ENCODE data around the gene CD96.
"Not testable (repeated sequence)": the region's sequence is repeated elsewhere in the genome, so short reads cannot be mapped to it uniquely, and the experiment has no call there.

The CD96 gene

DNA sequence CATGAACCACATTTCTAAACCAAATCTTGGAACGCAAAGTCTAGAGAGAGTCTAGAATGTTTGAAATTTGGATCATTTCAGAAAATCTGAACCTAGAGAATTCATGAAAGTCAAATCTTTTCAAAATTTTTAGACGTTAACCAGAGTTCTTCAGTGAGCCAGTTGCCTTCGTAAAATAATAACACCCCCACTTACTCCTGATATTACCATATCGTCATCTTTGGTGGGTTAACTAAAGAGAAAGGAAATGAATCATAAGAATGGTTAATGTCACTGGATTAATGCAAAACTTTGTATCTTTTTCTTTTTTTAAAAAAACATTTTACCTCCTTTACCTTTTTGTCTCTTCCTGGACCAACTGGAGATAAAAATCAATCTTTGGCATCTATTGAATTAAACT, 54.3 kb downstream of the CD96 start:
- DNase-seq, result no peak

DNA sequence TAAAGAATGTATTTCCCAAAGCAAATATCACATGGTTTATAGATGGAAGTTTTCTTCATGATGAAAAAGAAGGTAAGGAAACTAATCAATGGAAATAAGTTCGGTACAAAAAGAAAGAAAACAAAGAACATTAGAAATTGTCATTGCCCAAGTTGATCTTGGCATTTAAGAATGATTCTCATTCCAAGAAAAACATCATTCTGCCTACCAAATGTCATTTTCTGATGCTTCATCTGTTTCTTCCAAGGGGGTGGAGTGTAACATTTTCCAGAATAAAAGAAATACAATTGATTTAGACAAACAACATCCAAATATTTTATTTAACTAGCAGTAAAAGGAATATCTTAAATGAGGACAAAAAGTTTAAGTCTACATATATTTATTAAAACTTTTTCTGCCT, 56.1 kb downstream of the CD96 start:
- DNase-seq, result no peak

DNA sequence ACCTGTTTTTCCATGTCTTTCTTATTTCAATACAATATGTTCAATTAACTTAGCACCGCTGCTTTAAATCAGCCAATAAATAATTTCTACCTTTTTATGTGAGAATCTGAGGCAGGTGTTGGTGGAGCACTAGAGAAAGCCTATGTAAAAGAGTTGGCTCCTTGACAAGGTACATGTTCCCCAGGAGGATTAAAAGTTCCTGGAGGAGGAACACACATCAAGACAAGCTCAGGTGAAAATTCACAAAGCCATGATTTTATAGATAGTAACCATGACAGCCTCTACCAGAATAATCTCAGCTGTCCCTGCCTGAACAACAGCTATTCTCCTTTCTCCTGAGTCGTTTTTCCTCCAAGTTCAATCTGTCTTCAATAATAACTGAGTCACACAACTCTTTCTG, 56.6 kb downstream of the CD96 start:
- DNase-seq, result no peak

DNA sequence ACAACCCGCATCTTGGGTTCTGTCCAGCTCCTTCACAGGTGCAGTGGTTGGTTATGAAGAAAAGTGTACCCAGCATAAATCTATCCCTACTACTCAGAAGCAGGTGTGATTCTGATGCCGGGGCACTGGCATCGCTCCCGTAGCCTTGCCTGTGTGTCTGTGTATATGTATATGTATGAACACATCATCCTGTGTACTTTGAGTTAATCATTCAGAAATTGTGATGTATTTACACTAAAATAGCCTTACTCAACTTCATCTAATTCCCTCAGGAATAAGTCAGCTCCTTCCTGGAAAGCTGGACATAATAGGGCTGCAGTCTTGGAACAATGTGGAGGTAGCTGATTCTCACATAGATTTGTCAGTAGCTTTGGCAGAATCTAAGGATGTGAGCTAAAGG, 59.8 kb downstream of the CD96 start:
- DNase-seq, result no peak

DNA sequence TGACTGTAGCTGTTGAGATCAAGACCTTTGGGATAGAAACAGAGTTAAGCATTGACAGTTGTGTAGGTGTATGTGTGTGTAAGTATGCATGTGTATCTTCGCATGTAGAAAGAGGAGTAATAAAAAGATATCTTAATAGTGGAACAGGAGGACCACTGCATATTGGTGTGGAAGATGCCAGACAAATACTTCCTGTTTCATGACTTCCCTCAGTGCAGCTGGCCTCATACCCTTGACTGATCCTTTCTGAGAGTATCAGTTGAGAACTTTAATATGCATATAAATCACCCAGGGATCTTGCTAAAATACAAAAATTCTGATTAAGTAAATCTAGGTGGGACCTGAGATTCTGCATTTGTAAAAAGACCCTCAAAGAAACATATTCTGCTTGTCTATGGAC, 61.7 kb downstream of the CD96 start:
- no peak for DNase-seq

DNA sequence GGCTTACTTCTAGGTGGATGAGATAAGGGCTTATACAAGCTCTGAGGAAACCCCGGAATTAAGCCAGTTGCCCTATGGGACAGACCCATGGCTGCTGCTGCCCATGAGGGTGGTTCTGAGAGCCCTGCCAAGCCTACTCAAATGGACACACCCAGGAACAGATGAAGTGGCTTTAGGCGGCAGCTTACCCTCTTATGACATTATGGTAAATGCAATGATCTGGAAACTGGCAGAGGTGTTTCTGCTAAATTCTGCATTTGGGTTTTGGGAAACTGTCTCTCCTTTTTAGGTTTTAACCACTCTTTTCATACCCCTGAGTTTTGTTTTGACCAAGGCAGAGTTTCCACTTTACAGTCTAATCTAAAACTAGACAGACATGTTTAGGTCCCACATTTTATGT, 62.1 kb downstream of the CD96 start:
- no peak for DNase-seq

DNA sequence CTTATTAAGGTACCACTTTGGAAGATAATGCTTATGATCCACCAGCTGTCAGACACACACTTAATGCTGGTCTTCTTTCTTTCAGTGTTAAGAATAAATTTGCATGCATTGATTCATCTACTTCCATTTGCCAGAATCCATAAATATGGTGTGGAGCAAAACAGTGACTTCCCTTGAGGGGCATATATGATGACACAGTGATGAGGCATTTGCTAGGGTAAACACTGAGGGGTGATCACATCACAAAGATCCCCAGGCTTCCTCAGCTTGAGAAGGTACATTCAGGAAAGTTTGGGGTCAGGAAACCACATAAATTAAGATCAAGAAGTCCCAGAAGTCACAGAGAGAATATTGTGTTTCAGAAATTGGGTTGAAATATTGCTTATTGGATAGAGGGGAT, 63.0 kb downstream of the CD96 start:
- no peak for DNase-seq

DNA sequence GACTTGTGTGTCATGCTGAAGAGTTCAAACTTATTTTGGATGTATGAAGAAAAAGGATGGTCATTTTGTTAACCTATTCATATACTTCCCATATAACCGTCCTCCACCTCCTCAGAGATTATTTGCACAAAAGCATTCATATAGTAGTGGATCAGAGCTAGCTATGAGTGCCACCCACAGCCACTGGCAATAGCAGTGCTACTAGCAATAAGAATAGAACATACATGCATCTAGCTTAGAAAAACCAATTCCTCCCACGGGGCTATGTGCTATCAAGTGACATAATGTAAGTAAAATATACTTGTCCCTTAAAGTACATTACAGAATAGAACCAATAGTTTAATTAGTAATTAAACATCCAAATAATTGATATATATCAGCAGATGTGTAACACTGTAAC, 63.5 kb downstream of the CD96 start:
- DNase-seq, result no peak

DNA sequence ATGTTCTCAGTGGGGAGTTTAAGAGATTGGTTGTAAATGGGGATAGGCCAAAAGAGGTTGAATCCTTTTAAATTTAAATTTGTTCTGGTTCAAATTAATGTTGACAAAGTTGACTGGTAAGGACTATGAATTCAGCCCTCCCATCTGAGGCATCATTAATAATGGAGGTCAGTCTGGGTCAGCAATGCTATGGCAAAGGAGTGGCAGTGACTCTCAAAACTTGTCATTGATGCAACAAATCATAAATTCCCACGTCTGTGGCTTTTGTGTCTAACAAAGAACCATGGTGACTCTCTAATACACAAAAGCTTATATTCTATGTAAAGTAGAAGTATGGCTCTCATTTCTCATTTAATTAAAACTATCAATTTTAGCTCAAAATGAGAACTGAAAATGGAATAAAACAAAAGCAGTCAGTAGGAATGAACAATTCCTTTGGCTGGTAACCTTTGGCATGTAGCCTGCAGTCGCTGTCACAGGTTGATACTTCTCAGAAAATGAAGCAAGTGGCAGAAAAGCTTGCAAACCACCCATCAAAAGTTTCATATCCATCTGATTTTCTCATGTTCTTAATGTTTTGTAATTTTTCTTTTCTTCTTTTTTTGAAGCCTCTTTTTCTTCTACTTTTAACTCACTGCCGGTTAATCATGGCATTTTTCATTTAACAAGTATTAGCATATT, 65.4 kb downstream of the CD96 start:
- DNase-seq, result no peak

DNA sequence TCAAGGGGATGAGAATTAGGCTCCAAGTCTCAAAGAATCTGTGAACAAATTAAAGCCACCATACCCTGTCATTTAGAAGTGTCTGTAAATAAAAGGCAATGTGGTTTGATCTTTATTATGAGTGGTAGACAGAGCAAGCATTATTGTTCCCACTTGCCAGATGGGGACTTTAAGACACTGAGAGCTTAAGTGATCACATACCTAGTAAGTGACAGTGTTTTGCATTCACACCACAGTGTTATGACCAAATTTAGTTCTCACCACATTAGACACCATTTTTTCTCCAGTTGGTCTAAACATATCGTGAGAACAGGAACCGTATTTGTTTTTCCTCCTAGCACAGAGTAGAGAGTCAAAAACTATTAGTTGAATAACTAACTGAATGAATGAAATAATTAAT, 66.4 kb downstream of the CD96 start:
- DNase-seq, result no peak

DNA sequence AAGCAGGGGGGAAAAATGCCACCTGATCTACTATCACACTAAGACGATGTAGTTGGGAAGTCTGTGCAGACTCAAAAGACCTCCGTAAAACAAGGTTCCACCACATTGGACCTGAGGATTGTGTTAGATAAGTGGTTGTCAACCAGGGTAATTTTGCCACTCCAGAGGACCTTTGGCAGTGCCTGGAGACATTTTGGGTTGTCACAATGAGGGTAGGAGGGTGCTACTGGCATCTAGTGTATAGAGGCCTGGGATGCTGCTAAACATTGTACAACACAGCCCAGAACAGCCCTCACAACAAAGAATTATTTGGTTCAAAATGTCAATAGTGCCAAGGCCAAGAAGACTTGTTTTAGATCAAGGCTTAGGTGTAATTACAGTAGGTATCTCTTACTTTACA, 67.7 kb downstream of the CD96 start:
- no peak for DNase-seq

DNA sequence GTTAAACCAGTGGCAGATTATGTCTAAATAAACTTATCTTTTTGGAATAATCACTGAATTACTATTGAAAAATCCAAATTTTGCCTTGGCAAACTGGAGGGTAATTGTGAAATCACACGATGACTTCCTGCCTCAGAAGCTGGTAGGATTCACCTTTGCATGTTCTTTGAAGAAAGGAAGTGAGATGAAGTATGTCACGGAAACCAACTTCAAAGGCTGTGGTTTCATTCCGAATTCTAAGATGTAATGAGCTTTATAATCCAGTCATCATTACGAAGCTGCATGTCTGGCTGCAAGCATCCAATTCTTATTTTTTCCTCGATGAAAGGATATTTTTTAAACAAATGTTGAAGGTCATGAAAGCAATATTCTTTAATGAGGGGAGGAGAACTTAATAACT, 68.2 kb downstream of the CD96 start:
- no peak for DNase-seq

DNA sequence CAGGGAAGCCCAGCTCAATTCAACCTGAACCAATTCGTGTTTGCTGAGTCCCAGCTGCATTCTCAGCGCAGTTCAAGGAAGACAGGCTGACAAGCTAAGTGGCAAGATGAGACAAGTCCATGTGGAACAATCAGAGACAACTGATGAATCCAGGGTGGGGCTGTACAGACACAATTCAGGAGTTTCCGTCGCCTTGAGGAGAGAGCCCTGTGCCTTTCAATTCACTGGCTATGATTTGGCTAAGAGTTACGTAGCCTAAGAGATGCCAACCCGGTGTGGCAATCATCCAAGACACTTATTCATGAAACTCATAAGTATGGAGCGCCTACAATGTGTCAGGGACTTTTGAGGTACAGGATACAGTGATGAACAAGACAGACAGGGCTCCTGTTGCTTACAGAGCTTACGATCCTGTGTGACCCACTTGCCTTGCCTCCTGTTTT, 68.6 kb downstream of the CD96 start:
- DNase-seq, result no peak

DNA sequence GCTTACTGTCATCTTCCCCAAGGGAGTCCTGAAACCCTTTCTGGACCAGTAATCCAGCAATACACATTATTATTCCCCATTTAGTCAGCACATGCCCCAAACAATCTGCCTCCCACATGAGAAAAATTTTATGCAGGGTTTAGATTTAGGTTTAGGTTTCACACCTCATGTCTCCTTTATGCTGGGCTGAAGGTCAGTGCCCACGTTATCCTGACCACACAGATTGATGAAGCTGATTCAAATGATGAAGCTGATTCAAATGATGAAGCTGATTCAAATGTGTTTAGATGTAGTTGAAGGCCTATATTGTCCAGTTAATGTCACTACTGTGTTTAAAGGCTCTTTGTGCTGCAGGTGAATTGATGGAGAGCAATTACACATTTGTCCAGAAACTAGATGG, 71.3 kb downstream of the CD96 start:
- no peak for DNase-seq

DNA sequence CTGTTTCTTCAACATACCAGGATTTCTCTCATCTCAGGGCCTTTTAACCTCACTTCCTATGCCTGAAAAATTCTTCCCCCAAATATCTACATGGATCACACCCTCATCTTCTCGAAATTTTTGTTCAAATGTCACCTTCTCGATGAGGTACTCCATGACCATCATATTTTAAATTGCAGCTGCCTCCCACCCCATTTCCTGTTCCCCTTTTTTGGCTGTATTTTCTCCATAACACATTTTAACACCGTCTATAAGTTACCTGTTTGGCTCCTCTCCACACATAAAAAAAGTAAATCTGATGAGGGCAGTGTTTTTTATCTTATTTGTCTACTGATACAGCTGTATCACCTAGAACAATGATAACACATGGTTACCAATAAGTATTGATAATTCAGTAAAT, 73.9 kb downstream of the CD96 start:
- DNase-seq, result no peak

DNA sequence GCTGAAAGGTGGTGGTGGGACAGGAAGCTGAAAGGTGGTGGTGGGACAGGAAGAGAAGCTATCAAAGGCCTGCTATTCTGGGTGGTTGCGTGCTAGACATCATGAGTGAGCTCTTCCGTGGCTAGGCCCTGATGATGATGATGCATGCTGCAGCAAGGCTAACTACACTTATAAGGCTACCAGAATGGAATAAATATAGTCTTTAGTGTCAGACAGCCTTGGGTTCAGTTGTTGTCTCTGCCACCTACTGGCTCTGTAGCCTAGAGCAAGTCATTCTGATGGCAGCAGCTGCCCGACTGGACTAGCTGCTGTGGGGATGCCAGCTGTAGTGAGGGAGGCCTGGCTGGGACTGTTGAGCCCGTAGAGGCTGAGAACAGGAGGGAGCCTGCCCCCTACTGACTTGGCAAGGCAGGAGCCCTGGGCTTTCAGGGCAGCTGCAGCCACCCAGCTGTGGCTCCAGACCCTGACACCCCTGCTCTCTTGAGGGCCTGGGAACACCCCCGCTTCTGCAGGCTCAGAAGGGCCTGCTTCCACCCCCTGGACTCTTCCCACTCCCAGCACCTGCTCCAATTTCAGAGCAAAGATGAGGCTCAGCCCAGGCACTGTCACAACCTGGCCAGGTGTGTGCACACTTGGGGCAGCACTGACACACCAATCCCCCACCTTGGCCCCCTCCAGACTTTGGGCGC, 74.6 kb downstream of the CD96 start:
- no peak for DNase-seq

DNA sequence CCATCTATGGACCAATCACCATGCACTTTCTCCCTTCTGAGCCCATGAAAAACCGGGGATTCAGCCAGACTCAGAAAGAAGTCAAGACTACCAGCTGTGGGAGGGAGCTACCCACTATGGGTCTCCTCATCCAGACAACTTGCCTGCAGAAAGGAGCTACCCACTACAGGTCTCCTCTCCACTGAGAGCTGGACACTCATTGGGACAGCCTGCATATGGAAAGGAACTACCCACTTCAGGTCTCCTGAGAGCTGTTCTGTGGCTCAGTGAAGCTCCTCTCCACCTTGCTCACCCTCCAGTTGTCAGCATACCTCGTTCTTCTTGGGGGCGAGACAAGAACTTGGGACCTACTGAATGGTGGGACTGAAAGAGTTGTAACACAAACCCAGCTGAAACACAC, 75.4 kb downstream of the CD96 start:
- DNase-seq, result no peak

DNA sequence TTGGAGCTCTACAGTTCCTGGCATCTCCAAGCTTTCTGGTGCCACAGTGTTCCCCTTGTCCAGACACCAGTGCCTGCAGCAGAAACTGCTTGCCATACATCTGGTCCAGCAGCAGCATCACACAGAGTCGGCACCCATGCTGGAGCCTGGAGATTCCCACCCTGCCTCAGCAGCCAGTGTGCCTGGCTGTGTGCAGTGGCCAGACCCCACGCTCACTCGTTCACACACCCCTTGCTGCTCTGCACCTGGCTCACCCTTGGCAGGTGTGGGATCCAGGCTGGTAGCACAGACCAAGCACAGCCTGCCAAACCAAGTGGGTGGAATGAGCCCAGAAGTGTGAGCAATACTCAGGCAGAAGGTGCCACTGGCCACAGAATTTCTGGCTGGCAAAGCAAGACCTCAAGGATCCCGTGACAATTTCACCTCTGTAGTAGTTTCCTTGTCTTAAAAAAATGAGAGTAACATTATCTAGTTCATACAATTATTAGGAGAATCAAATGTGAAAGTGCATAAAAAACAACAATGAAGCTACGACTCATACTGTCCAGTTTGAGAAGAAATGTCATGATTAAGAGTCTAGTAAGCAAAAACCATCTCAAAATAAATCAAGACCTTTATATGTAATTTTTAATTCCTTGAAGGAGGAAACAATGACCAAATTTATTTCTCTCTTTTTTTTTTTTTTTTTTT, 76.1 kb downstream of the CD96 start:
- DNase-seq, result no peak

DNA sequence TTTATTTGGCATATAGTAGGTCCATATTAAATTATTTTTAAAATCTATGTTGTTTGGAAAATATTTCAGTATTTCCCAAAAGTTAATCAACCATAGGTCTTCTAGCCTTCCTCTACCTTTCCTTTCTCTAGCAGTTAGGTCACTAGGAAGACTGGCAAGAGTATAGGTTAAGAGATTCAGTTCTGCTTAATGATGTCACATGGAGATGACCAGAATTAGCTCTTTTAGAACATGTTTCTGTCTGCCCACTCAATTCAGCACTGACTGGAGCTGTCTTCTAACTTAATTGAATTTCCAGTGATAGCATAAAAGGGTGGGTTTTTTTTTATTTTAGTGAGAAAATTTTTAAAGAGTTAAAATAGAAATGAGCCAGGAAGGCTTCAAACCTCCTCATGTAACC, 76.9 kb downstream of the CD96 start:
- DNase-seq, result no peak

DNA sequence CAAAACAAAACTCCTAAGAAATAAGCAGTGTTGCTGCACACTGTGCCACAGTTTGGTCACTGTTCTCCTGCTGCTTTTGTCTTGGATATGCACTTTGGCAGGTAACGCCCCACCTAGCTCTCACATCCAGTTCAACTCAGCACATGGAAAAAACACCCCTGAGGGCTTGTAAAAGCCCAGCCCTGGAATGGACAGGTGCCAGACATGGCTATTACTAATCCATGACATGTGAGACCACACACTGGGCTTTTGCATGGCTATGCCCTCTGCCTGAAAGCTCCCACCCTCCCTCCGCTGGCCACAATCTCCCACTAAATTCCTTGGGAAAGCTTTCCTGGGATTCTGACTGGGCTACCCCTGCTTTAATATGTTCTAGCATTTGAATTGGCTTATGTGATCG, 77.8 kb downstream of the CD96 start:
- DNase-seq, result no peak

DNA sequence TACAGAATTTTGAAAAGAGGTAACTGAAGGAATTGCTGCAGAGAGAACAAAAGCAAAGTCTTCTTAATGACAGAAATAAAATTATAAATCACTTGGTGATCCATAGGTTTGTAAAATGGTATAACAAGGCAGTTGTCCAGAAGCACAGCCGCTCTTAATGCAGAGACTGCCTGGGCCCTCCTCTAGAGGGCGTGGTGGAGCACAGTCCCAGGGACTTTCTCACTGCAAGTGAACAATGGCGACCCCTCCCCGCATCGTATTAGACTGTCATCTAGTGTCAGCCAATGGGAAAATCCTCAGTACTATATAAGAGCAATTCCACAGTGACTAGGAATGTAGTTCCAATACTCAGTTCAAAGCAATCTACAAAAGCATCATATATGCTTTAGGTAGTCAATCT, 79.5 kb downstream of the CD96 start:
- DNase-seq, result no peak

DNA sequence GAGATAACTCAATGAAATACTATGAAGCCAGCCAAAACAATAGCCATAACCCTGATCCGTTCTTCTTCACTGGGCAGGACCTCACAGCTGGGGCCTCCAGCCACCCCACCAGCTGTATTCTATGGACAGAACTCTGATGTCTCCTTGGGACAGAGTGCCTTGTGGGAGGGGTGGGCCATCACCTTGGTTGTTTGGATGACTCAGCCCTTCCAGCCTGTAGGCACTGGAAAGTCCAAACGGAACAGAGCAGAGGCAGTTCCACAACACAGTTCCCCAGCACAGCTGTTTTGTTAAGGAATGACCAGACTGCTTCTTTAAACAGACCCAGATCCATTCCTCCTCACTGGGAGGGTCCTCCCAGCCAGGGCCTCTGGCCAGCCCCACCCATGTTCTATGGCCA, 85.1 kb downstream of the CD96 start:
- DNase-seq, result no peak

DNA sequence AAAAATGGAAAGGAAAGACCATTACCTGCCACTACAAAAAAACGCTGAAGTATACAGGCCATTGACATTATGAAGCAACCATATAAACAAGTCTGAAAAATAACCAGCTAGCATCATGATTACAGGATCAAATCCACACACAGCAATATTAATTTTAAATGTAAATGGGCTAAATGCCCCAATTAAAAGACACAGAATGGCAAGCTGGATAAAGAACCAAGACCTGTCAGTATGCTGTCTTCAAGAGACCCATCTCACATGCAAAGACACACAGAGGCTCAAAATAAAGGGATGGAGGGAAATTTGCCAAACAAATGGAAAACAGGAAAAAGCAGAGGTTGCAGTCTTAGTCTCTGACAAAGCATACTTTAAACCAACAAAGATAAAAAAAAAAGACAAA, 87.0 kb downstream of the CD96 start:
- DNase-seq, result not testable (repeated sequence)

DNA sequence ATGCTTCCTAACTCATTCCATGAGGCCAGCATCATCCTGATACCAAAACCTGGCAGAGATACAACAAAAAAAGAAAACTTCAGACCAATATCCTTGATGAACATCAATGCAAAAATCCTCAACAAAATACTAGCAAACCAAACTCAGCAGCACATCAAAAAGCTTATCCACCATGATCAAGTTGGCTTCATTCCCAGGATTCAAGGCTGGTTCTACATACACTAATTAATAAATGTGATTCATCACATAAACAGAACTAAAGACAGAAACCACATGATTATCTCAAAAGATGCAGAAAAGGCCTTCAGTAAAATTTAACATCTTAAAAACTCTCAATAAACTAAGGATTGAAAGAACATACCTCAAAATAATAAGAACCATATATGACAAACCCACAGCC, 88.6 kb downstream of the CD96 start:
- not testable (repeated sequence) for DNase-seq

DNA sequence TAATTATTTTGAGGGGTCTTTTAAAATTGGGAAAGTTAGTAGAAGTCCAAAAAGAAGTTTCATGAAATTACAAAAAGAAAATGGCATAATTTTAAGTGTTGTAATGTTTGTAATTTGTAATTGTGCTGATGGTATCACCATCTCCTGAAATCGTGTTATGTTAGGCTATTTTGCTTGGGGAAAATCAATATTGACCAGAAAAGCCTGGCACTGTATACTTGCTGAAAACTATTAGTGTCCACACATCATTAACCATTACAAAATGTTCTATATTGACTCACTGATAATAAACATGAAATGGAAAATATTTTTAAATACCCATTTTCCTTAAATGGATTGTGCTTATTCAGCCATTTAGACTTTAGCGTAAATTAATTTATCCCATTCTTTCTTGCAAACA, 93.4 kb downstream of the CD96 start:
- no peak for DNase-seq
